IPS-18a (cell line): ENCODE results near the gene UNC119.

Experiments used
- H3K27ac ChIP-seq: one replicate; pipeline ENCODE4 v1.5.1; 2013; ENCODE audit warnings: low read length
- H3K27me3 ChIP-seq: one replicate; pipeline ENCODE4 v1.6.1; 2013; ENCODE audit warnings: mild to moderate bottlenecking, low read length; ENCODE audit not compliant: control insufficient read depth, insufficient read depth
- H3K36me3 ChIP-seq: one replicate; pipeline ENCODE4 v1.6.1; 2013; ENCODE audit warnings: low read depth, low read length; ENCODE audit not compliant: control insufficient read depth
- H3K4me1 ChIP-seq: one replicate; pipeline ENCODE4 v1.6.1; 2013; ENCODE audit warnings: low read depth, low read length; ENCODE audit not compliant: control insufficient read depth
- H3K4me3 ChIP-seq: one replicate; pipeline ENCODE4 v1.5.1; 2013; ENCODE audit warnings: low read length
- H3K9ac ChIP-seq: one replicate; pipeline ENCODE4 v1.6.1; 2013; ENCODE audit warnings: mild to moderate bottlenecking, low read length, moderate library complexity
- H3K9me3 ChIP-seq: one replicate; pipeline ENCODE4 v1.6.1; 2013; ENCODE audit warnings: low read depth, low read length; ENCODE audit not compliant: control insufficient read depth

UNC119 gene

DNA sequence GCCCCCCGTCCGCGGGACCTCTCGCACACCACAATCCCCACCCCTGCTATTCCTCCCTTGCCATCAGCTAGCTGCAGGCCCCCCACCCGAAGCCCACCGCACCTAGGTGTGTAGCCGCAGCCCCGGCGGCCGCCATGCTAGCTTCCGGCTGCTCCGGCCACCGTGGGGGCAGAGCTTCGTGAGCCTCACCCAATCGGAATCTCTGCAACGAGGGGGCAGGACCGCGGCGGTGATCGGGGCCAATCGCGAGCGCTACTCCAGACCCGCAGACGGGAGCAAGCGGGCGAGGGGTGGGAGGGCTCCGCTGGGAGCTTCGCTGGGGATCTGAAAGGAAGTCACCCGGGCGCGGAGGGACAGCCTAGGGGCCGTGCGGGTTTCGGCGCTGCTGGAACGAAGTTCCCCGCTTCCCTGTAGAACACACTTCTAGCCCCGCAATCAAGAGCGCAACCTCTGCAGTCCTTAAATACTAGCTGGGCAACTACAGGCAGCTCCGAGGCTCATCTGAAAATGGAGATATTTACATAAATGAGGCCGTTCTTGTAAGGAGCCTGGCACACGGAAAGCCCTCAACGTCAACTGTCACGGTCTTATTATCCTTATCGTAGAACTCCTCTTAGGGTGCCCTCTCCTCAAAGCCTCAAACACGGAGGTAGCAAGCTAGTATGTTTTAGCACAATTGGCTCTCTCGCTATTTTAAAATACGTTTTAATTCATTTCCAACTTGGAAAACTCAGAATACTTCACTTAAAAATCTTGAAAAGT is 19.1 kb upstream of the UNC119 start, which contains the start of gene PIGS:
Gene PIGS (minus strand): TSS at position 164 of the 762 bp plus-strand sequence. CDS start 28 bp downstream, at position 136.
- Histone ChIP-seq H3K9ac (peak within 1 kb of the TSS; percentile 68), H3K36me3 (no peaks in the 10 kb centered on the region), H3K27me3 (peaks cover 16% of the 10 kb centered on the region), H3K4me1 (no peaks in the 10 kb centered on the region), H3K4me3 (peak within 1 kb of the TSS; percentile 94), H3K9me3 (no peaks in the 10 kb centered on the region), H3K27ac (no peak within 1 kb of the TSS)

DNA sequence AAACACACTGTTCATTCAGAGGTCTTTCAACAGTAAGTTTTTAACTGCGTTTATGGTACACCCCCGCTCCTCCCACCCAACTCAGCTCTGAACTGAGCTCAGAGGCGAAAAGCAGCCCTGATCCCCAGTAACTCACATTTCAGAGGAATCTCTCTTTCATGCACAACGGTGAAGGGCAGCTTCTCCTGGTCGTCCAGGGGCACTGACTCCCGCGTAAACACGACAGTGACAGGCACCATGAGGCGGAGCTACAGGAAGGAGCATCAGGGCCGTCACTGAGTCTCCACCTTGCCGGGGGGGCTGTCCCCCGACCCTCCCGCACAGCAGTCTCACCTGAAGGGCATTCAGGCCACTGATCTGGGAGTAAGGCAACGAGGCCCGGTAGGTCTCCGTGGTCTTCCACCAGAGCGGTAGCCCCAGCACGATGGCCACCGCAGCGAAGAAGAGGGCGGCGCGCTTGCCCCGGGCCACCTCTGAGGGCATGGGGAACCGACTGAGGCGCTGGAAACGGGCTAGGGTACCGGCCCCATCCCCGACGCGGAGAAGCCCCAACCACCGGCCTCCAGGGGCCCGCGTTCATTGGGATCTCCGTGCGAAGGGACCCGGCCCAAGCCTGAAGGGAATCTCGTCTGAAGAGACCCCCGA is 18.4 kb upstream of the UNC119 start:
- peak overlapping the region; percentile 94 for H3K4me3 ChIP-seq
- H3K4me1 ChIP-seq: no peaks in the 10 kb centered on the region
- H3K27ac ChIP-seq: no peak overlapping the region
- peak overlapping the region; percentile 68 for H3K9ac ChIP-seq
- H3K36me3 ChIP-seq: no peaks in the 10 kb centered on the region
- peaks cover 13% of the 10 kb centered on the region for H3K27me3 ChIP-seq
- H3K9me3 ChIP-seq: no peaks in the 10 kb centered on the region

DNA sequence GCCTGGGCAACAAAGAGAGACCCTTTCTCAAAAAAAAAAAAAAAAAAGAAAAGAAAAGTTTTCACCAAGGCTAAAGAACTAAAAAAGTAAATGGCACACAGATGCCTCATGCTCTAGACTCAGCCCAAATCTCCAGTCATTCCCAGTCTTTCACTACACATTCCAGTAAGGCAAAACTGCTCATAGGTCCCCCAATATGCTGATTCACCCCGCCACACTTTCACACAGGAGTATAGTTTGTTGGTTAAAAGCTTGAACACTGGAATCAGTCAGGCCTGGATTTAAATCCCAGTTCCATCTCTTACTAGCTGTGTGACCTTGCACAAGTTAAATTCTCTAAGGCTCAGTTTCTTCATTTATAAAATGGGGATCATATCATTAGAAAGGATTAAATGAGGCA is 17.0 kb upstream of the UNC119 start:
- Histone ChIP-seq H3K9me3 (no peaks in the 10 kb centered on the region), H3K4me1 (no peaks in the 10 kb centered on the region), H3K4me3 (no peak overlapping the region), H3K27ac (no peak overlapping the region), H3K36me3 (no peaks in the 10 kb centered on the region), H3K27me3 (peaks cover 9% of the 10 kb centered on the region), H3K9ac (no peak overlapping the region)

DNA sequence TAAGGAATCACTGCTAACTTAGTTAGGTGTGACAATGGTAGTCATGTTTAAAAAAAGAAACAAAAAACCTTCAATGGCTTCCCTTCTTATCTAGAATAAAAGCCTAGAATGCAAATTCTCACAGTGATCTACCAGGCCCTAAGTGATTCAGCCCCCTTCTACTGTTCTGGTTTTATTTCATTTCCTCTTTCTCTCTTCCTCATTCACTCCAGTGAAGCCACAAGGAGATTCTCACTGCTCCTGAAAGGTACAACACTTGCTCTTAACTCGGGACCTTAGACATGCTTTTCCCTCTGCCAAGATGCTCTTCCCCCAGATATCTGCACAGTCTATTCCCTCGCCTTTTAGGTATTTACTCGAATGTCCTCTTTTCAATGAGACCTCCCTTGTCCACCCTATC is 15.2 kb upstream of the UNC119 start:
- Histone ChIP-seq H3K9ac (no peak overlapping the region), H3K27ac (no peak overlapping the region), H3K4me3 (no peak overlapping the region), H3K36me3 (peaks cover 4% of the 10 kb centered on the region), H3K4me1 (no peaks in the 10 kb centered on the region), H3K9me3 (no peaks in the 10 kb centered on the region), H3K27me3 (peaks cover 7% of the 10 kb centered on the region)

DNA sequence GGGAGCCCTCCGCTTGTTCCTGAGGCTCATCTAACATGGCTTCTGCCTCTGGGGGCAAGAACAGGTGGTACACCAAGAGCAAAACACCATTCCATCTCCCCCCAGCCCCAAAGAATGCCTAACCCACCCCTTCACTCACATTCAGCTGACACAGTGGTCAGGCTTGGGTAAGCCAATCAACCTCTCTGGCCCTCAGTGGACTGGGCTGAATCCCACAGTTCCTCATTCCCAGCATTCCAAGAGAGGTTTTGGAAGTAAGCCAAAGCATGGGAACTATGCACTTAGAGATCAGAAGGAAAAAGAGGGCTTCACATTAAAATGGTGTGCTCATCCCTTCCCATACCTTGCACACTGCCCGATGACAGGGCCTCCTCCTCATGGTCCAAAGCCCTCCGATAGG is 11.1 kb upstream of the UNC119 start:
- Histone ChIP-seq H3K4me3 (no peak overlapping the region), H3K9me3 (no peaks in the 10 kb centered on the region), H3K27ac (no peak overlapping the region), H3K27me3 (no peaks in the 10 kb centered on the region), H3K36me3 (peaks cover 15% of the 10 kb centered on the region), H3K4me1 (no peaks in the 10 kb centered on the region), H3K9ac (no peak overlapping the region)

DNA sequence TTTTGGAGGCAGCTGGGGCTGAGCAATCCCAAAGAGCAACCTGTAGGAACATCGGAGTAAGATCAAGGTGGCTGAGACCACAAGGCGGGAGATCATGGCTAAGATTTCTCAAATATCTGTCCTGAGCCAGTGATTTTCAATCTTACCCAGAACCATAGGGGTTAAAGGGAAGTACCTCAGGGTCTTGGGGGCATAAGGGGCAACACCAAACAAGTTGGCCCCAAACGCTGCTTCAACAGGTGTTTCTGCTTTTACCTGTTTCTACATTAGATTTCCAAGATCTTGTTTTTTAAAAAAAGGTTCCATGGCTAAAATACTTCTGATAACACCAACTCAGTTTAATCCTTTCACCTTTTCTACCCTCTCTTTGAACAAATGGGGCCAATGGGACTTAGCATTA is 2.6 kb upstream of the UNC119 start:
- H3K27ac ChIP-seq: no peak overlapping the region
- no peaks in the 10 kb centered on the region for H3K9me3 ChIP-seq
- H3K27me3 ChIP-seq: no peaks in the 10 kb centered on the region
- no peak overlapping the region for H3K4me3 ChIP-seq
- peaks cover 11% of the 10 kb centered on the region for H3K4me1 ChIP-seq
- H3K9ac ChIP-seq: no peak overlapping the region
- H3K36me3 ChIP-seq: peaks cover 52% of the 10 kb centered on the region

DNA sequence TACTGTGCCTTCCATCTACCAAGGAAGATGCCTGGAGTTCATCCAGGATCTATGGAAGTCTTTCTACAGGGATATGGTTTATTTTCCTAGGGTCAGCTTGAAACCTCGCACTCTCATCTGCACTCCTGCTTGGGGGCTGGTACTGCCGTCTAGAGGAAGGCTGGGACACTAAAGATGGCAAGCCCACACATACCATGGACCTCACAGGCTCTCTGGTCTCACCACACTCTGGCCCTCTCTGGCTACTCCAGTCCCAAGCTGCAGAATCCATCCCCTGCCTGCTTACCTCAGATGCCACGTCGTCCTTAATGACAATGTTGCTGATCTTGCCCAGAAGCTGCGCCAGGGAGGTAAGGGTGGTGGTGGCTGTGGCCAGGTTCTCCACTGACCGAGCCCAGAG is 2.1 kb upstream of the UNC119 start:
- H3K4me1 ChIP-seq: peaks cover 11% of the 10 kb centered on the region
- no peaks in the 10 kb centered on the region for H3K9me3 ChIP-seq
- no peaks in the 10 kb centered on the region for H3K27me3 ChIP-seq
- H3K27ac ChIP-seq: no peak overlapping the region
- no peak overlapping the region for H3K9ac ChIP-seq
- H3K36me3 ChIP-seq: peaks cover 47% of the 10 kb centered on the region
- H3K4me3 ChIP-seq: no peak overlapping the region

DNA sequence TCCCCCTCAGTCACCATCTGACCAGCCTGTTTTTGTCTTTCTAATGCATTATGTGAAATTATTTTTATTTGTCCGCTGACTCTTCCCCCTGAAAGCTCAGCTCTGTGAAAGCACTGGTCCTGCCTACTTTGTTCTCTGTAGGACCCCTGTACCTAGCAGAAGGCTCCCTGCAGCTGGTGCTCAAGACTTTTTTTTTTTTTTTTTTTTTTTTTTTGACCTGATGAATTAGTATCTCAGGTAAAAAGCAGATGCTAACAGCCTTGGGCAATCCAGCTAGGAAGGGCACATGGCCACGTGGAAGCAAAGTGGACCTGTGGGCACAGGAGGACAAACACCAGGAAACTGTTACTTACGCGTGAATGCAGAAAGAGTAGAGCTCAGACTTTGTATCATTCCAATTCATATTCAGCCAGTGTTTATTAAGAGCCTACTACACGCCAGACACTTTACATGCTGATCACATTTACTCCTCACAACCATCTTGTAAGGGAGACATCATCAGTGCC is 629 bp upstream of the UNC119 start:
- H3K27ac ChIP-seq: no peak overlapping the region
- H3K4me1 ChIP-seq: peaks cover 11% of the 10 kb centered on the region
- no peaks in the 10 kb centered on the region for H3K27me3 ChIP-seq
- peaks cover 41% of the 10 kb centered on the region for H3K36me3 ChIP-seq
- no peak overlapping the region for H3K9ac ChIP-seq
- H3K4me3 ChIP-seq: peak overlapping the region; percentile 75
- H3K9me3 ChIP-seq: no peaks in the 10 kb centered on the region

DNA sequence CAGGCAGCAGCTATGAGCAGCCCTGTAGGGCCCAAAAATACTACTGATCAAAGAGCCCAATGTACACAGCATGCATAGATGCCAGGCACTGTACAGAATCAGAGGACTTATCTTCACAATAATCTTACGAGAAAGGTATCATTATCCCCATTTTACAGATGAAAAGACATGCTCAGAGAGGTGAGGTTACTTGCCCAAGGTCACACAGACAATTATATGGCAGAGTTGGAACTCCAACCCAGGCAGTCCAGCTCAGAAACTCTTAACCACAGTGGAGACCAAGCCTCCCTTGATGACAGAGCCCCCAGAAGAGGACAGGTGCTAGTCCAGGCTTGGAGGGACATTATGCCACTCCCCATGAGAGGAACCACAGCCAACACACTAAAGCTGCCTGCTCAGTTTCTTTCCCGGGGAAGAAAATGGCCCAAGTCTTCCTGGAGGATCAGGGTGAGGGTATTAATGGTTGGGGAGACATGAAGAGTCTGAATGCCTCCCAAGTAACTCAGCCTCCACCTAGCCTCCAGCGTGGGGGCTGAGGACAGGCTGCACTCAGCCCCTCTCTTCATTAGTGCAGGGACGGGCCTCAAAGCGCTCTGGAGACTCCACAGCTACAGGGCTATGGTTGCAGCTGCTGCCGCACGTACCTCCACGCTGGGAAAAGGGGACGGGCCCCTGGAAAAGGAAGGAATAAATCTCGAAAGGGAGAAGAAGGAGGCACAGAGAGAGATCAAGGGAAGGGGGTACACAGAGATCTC is 826 bp downstream of the UNC119 start:
- Histone ChIP-seq H3K27me3 (no peaks in the 10 kb centered on the region), H3K36me3 (peaks cover 32% of the 10 kb centered on the region), H3K4me1 (peaks cover 11% of the 10 kb centered on the region), H3K4me3 (peak overlapping the region; percentile 75), H3K27ac (no peak overlapping the region), H3K9me3 (no peaks in the 10 kb centered on the region), H3K9ac (peak overlapping the region; percentile 45)

DNA sequence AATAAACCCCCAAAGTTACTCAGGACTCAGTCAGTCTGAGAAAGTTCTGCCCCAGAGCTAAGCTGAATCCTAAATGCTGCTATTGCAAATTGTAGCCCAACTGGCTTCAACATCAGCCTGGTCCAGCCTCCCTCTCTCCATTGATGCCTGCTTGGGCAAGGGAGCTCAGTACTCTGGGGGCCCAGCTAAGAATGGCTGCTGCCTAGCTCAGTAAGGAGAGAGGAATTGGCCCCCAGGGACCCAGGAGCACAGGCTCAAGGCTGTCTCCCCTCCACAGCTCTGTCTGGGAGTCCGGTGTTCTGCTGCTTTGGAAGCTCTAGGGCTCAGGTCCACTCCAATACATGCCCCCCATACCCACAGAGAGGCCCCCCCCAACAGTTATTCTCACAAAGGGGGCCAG is 1.6 kb downstream of the UNC119 start:
- Histone ChIP-seq H3K9me3 (no peaks in the 10 kb centered on the region), H3K9ac (no peak overlapping the region), H3K4me1 (peaks cover 11% of the 10 kb centered on the region)

More for the DNA sequence above, 1.6 kb downstream of the UNC119 start:
- Histone ChIP-seq H3K4me3 (no peak overlapping the region), H3K27ac (no peak overlapping the region), H3K36me3 (peaks cover 27% of the 10 kb centered on the region), H3K27me3 (no peaks in the 10 kb centered on the region)
